ENCODE measurements around the gene B4GALT2.

Gene B4GALT2, protein sequence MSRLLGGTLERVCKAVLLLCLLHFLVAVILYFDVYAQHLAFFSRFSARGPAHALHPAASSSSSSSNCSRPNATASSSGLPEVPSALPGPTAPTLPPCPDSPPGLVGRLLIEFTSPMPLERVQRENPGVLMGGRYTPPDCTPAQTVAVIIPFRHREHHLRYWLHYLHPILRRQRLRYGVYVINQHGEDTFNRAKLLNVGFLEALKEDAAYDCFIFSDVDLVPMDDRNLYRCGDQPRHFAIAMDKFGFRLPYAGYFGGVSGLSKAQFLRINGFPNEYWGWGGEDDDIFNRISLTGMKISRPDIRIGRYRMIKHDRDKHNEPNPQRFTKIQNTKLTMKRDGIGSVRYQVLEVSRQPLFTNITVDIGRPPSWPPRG

DNA sequence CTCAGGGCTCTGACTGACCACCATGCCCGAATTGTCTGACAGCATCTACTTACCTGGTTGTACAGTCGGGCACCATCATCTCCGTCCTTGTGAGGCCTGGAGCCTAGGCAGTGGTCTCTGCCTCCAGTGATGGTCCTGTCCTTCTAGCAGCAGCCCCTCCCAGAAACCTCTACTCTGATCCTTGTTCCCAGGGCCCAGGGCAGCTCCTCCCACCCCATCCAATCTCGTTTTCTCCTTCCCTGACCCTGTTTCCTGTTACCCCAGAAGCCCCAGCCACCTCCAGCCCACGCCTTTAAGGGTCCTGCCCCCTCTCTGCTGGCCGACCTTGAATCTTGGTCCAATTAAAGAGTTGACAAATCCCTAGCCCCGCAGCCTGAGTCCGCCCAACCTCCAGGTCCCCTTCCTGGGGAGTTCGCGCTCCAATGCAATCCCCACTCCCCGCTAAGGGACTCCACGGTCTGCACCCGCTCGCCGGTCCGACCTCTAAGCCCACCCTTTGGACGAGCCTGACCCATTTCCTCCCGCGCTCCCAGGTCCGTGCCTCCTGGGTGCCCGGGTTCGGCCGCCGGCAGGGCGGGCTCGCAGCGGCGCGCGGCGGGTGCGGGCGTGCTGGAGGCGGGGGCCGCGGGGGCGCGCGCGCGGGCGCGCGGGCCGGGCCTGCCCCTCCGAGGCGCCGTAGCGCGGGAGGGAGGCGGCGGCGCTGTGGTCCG is at the start of gene B4GALT2:
Gene B4GALT2, plus strand, starts transcription at position 660 of the 710 bp plus-strand sequence. CDS start 1,951 bp downstream, outside the sequence.
- peak in 1 of 4 experiments; percentile 20 for DNase-seq

DNA sequence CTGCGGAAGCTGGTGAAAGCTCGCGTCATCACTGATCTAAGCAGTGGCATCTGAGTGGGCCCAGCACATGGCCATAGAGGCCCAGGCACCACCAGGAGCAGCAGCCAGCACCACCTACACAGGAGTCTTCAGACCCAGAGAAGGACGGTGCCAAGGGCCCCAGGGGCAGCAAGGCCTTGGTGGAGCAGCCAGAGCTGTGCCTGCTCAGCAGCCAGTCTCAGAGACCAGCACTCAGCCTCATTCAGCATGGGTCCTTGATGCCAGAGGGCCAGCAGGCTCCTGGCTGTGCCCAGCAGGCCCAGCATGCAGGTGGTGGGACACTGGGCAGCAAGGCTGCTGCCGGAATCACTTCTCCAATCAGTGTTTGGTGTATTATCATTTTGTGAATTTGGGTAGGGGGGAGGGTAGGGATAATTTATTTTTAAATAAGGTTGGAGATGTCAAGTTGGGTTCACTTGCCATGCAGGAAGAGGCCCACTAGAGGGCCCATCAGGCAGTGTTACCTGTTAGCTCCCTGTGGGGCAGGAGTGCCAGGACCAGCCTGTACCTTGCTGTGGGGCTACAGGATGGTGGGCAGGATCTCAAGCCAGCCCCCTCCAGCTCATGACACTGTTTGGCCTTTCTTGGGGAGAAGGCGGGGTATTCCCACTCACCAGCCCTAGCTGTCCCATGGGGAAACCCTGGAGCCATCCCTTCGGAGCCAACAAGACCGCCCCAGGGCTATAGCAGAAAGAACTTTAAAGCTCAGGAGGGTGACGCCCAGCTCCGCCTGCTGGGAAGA is 48.7 kb upstream of the B4GALT2 start:
- no peak for DNase-seq

DNA sequence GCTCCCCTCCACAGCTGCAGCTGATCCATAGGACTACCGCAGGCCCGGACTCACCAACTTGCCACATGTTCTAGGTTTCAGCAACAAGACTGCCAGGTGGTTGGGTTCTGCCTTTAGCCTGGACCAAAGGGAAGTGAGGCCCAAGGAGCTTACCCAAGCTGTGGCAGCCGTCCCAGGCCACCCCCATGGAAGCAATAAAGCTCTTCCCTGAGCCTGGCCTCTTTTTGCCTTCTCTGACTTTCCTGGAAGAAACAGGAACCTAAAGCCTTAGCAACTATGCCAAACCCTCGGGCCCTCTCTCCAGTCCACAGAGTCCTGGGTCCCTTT is 48.1 kb upstream of the B4GALT2 start:
- no peak for DNase-seq

DNA sequence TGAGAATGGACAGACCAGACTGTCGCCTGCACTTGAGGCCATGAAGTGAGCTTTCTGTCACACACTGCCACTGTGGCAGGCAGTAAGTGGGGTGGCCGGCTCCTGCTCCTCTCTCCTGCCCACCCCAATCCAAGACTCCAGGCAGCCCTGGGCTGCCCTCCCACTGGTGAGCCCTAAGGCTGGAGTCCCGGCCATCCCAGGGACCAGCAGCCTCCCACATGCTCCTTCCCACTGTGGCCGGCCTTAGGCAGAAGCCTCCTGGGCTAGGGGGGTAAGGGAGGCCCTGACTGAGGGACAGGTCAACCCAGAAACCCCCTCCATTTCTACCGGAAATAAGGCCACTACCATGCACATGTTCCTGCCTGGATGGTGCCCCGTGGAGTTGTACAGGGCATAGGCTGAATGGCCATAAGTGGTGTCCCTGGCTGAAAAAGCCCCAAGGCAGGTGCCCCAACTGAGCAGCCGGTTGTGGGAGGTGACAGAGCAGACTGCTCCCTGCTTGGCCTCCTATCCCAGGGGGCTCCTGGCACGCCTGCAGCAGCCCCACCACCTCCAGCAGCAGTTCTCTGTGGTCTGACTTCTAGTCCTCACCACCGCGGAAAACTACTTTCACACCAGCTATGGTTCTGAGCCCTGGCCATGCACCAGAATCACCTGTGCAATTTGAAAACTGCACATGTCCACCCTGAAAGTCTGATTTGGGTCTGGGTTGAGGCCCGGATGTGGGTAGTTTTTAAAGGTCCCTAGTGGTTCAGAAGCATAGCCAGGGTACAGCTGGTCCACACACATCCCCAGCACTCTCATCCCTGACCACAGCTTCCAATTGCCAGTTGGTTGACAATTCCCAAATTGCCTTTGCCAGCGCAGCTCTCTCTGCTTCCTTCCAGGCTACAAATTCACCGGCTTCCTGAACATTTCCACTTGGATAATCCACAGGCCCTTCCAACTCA is 47.0 kb upstream of the B4GALT2 start:
- no peak for DNase-seq

DNA sequence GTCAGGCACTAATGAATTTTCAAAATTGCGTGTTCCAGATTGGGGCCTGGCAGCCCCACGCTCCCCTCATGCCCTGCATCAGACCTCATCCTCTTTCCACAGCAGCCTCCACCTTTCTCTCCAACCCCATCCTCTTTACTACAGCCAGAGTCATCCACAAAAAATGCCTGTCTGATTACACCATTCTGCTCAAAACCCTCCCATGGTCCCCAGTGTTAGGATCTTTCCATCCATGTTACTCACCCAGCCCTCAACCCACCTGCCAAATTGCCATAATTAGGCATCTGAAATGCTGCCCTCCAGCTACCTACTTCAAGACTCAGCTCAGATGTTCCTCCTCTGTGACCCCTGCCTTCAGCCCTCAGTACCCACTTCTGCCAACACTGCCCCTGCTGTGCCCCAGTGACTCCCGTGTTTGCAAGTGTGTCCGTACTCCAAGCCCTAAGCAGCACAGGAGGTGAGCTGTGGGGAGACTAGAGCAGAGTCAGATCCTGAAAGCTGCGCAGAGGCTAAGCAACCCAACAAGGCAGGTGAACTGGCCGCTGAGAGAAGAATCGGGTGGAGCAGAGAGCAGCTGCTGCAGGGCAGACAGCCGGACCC is 46.1 kb upstream of the B4GALT2 start:
- no peak for DNase-seq

DNA sequence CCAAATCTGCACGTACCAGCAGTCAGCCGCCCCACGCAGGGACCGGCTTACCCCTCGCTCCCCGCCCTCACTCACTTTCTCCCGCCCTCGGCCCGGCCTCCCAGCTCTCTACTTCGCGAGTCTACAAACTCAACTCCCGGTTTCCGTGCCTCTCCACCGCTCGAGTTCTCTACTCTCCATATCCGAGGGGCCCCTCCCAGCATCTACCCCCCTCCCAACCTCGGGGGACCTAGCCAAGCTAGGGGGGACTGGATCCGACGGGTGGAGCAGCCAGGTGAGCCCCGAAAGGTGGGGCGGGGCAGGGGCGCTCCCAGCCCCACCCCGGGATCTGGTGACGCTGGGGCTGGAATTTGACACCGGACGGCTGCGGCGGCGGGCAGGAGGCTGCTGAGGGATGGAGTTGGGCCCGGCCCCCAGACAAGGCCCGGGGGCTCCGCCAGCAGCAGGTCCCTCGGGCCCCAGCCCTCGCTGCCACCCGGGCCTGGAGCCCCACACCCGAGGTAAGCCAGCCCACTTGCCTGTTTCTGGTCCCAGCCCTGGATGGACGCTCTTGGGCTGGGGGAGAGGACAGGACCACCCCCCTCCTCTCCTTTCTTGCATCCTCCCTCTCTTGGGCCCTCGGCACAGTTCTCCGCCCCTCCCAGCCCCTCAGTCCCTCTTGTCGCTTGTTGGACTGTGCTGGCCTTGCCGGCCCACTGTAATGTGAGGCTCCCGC is 45.5 kb upstream of the B4GALT2 start, which contains the start of gene ARTN:
Gene ARTN, plus strand, starts transcription at position 416 of the 715 bp plus-strand sequence. CDS start 1,856 bp downstream, outside the sequence.
- DNase-seq, result no peak

DNA sequence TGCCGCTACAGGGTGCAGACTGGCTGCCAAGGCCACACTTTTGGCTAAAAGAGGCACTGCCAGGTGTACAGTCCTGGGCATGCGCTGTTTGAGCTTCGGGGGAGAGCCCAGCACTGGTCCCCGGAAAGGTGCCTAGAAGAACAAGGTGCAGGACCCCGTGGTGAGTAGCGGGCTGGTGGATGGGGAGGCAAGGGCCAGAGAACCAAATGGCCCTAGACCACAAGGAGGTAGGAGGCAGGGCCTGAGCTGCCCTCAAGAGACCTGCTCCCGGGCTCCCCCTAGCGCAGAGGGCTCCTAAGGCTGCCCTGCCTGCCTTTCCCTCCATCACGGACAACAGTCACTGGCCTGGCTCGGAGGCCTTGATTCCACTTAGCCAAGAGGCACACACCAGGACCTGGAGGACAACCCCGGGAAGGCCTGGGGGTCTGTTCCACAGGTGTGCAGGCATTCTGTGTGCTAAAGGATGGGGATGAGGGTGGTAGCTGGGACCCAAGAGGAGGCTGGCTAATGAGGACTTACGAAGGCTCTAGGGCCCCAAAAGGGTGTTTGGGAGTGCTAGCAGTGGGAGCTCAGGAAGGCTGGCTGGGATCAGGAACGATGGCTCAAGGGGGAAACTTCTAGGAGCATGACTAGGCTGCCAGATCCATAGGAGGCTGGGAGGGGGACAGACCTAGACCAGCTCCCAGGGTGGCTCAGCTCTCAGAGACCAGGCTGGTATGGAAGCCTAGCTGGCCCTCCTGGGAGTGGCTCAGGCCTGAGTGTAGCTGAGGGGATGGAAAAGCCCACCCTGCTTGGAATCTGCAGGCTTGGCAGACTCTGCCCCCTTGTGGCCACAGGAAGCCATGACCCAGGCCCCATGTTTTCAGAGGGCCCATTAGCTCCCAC is 44.7 kb upstream of the B4GALT2 start:
- DNase-seq, result peak in 3 of 4 experiments; percentile 9 to 38 (median 30)

DNA sequence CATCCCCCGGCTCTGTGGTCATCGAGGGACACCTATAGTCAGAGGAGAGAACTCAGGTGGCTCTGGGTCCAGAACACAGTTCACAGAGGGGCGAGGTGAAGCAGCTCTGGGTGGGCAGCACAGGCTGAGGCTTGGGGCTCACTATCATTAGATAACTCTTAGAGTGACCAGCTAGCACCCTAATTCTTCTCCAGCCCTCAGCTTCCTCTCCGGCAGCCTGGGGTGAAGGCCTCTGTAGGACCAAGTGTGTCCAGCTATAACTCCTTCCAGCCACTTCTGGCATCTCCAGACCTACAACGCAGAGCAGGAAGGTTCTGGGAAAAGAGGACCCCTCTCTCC is 44.1 kb upstream of the B4GALT2 start:
- DNase-seq, result no peak

DNA sequence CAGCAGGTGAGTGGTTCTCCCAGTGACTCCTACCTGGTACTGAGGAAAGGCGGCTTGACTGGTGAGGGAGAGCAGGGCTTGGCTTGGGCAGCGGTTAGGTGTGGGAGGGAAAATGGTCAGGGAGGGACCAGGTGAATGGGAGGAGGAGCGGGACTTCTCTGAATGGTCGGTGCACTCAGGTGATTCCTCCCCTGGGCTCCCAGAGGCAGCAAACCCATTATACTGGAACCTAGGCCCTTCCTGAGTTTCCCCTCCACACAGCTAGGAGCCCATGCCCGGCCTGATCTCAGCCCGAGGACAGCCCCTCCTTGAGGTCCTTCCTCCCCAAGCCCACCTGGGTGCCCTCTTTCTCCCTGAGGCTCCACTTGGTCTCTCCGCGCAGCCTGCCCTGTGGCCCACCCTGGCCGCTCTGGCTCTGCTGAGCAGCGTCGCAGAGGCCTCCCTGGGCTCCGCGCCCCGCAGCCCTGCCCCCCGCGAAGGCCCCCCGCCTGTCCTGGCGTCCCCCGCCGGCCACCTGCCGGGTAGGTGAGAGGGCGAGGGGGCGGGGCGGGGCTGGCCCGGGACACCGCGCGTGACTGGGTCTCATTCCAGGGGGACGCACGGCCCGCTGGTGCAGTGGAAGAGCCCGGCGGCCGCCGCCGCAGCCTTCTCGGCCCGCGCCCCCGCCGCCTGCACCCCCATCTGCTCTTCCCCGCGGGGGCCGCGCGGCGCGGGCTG is 43.1 kb upstream of the B4GALT2 start:
- no peak for DNase-seq

DNA sequence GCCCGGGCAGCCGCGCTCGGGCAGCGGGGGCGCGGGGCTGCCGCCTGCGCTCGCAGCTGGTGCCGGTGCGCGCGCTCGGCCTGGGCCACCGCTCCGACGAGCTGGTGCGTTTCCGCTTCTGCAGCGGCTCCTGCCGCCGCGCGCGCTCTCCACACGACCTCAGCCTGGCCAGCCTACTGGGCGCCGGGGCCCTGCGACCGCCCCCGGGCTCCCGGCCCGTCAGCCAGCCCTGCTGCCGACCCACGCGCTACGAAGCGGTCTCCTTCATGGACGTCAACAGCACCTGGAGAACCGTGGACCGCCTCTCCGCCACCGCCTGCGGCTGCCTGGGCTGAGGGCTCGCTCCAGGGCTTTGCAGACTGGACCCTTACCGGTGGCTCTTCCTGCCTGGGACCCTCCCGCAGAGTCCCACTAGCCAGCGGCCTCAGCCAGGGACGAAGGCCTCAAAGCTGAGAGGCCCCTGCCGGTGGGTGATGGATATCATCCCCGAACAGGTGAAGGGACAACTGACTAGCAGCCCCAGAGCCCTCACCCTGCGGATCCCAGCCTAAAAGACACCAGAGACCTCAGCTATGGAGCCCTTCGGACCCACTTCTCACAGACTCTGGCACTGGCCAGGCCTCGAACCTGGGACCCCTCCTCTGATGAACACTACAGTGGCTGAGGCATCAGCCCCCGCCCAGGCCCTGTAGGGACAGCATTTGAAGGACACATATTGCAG is 42.4 kb upstream of the B4GALT2 start:
- peak in 1 of 4 experiments; percentile 7 for DNase-seq

DNA sequence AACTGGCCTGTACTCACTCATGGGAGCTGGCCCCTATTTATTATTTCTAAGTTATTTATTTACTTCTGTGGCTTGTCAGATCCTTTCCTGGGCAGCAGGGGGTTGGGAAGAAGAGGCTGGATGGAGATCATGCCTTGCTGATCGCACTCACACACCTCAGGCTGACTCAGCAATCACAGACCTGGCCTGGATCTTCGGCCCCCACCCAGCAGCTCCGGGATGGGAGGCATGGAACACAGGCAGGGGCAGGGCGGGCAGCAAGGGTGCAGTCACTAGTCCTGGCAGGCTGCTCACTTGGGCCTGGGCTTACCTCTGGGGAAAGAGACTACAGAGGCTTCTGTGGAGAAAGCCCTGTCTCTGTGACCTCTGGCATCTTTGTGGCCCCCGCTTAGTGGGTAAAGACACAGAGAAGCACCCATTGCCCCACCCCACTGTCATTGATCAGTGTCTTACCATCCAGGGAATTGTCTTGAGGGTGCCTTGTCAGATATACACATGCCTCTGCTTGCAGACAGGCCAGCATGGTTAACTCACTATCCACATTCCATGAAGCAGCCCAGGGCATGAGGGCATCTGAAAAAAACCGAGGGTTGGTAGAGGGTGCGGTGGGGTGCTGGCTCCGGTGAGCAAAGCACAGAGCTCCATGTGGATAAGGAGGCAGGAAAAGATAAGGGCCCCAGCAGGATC is 41.7 kb upstream of the B4GALT2 start:
- DNase-seq, result no peak

DNA sequence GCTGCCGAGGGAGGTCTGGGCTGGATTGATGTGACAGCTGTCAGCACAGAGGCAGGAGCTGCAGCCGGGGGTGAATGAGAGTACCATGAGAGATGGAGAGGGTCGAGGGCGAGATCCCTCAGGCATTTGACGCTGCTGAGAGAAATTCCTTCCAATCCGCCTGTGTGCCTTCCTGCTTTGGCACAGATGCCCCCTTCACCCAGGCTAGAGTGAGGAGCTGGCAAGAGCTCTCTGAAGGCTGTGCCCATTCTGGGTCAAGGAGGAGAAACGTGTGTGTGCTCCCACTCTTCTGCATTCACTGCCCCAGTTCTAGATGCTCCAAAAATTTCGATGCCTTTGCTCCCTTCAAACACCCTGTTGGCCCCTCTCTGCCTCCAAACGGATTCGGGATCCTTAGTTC is 40.6 kb upstream of the B4GALT2 start:
- no peak for DNase-seq

DNA sequence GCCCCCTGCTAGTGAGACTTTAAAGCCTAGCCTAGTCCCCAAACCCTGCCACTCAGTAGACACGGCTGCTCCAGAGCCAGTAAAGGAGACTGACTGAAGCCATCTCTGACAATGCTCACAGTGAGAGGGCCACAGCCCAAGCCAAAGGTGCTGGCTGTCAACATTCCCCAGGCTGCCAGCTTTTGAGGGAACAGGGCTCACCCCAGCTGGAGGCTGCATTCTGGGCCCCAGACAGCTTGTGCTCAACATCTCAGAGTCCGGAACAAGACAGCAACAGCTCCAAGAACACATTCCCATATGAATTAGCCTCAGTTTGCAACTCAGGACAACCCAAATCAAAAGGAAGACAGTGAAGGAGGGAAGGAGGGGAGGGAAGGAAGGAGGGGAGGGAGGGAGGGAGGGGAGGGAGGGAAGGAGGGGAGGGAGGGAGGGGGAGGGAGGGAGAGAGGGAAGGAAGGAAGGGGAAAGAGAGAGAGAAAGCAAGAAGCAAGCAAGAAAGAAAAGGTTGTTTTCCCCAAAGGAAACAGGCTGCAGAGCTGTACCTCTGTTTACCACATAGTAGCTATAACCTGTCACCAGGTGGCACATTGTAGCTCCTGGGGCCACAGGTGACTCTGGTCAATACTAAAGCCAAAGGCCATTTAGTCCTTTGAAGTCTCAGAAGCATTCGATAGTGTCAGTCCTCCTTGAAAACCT is 40.0 kb upstream of the B4GALT2 start:
- no peak for DNase-seq

DNA sequence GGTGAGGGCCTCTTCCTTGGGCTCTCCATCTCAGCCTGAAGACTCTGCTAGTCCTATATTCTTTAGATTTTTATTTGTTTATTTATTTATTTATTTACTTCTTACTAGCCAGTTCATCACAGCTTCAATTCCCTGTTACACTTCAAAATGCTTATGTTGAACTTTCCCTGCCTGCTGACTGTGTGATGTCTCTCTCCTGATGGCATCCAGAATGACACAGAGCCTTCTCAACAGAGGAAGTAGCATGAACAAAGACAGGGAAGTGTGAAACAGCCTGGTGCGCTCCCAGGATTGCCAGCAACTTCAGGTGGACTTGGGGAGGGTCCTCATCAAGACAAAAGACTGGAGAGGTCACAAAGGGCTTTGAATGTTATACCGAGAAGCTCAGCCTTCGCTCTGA is 36.6 kb upstream of the B4GALT2 start:
- no peak for DNase-seq

DNA sequence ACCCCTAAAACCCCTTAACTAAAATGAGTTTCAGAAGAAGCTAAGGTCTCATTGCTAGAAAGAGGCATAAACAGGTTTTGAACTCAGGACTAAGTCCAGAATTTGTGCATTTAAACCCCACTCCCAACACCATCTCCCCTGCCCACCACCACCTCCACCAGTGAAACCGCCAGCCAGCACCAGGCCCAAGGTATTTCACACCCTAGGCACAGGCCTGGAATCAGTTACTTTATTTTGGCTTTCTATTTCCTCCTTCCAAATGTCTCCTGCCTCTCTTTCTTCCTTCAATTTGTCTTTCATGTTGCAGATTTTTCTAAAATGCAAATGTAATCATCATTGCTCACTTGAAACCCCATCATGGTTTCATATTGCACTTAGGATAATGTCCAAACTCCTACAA is 34.1 kb upstream of the B4GALT2 start:
- DNase-seq, result no peak

DNA sequence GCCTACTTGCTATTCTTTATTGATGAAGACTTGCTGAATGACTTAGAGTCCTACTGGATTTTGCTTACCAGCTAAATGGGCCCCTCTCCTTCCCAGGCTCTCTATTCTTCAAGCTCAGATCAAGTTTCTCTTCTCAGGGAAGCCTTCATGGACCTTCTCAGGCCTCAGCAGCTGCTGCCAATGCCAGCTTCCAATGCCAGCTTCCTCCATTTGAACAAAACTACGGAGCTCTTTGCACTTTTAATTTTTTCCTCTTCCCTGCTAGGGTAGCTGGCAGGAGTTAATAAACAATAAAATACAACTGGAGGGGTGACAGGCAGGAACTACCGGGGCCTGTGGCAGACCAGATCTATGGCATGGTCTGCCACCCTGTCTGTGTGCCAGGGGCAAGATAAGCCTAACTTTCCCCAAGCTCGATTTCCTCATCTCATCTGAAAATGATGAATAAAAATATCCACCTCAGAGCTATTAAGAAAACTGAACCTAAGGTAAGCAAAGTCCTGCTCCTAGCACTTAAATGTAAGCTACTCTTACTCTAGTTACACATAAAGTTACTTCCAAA is 33.3 kb upstream of the B4GALT2 start:
- no peak for DNase-seq

Measured in activated naive CD4-positive, alpha-beta T cell (primary cell).